Measurements from ENCODE around the gene HYAL3. TPM values are rescaled to one million over a fixed set of nuclear protein-coding genes. Genes with fewer than 3 reads are reported as not detected.
A peak's percentile ranks its signal among the peaks of the same experiment; 100 is the strongest.

Gene HYAL3
- total and polyA plus RNA-seq, 2 donors (not counting 1 experiment from before 2014, with no cell fraction given), result 3.7 to 4.2 TPM

GRCh38 chr3:50254577-50255250, 44.5 kb downstream of the HYAL3 start:
- no peaks in the 10 kb centered on the region for H3K27me3 Mint-ChIP-seq
- peak overlapping the region; percentile 56 for H3K27ac Mint-ChIP-seq
- Histone ChIP-seq H3K9me3 (ENCODE audit: control extremely low read depth in 1 of 3, control insufficient read depth in 2 of 3, insufficient read depth in 1 of 3, low read length in 2 of 3) (no peaks in the 10 kb centered on the region), H3K79me2 (ENCODE audit: control insufficient read depth, insufficient read depth, low read length) (peaks cover 59% of the 10 kb centered on the region), H3K4me1 (ENCODE audit: control insufficient read depth in 2 of 2, insufficient read depth in 2 of 2, low read length in 2 of 2) (peaks cover 10 to 31% of the 10 kb centered on the region in 2 donors), H3K27me3 (replicated peaks in 1 of 4; ENCODE audit: control extremely low read depth in 1 of 4, control insufficient read depth in 3 of 4, insufficient read depth in 4 of 4, low read length in 3 of 4) (no peaks in the 10 kb centered on the region), H3K36me3 (replicated peaks in 1 of 2; ENCODE audit: control extremely low read depth in 1 of 2, control insufficient read depth in 1 of 2, extremely low read depth in 1 of 2, insufficient read depth in 2 of 2, low read length in 1 of 2) (peaks cover 0 to 74% of the 10 kb centered on the region in 2 experiments), H3K27ac (ENCODE audit: low read length in 2 of 2) (peak overlapping the region in 1 of 2 donors; percentile 36), H3K9ac (ENCODE audit: low read length) (no peak overlapping the region), H3K4me3 (ENCODE audit: control extremely low read depth in 1 of 5, extremely low read depth in 1 of 5, insufficient read depth in 1 of 5, low read depth in 2 of 5, low read length in 4 of 5) (no peak overlapping the region), H4K20me1 (ENCODE audit: control insufficient read depth, insufficient read depth, low read length, poor library complexity, severe bottlenecking) (peaks cover 100% of the 10 kb centered on the region), H3K4me2 (replicated peaks; ENCODE audit: low read depth, low read length, poor library complexity, severe bottlenecking) (no peak overlapping the region), H2AFZ (ENCODE audit: insufficient read depth, low read depth, low read length, poor library complexity, severe bottlenecking) (no peak overlapping the region)
- no peak for DNase-seq
- intact Hi-C loops (cut with micrococcal nuclease), result no loop called here
- no peaks in the 10 kb centered on the region for H3K9me3 Mint-ChIP-seq (ENCODE audit: insufficient read depth)
- ChIA-PET POLR2A (interaction anchor here (0.6 kb wide), 1 partner anchor 28 kb away, joined by 5 read pairs; no protein-coding TSS in a partner anchor), CTCF (interaction anchor here (27.3 kb wide), 1 partner anchor 21 kb away, joined by 596 read pairs; the partner anchor contains the start of gene GNAI2)
- H3K4me3 Mint-ChIP-seq, result no peak overlapping the region
- H3K4me1 Mint-ChIP-seq, result peaks cover 32% of the 10 kb centered on the region
- TF ChIP-seq EZH2 (IDR thresholded peaks at IDR 0.05; ENCODE audit: borderline replicate concordance, insufficient read depth, low read depth, low read length, poor library complexity, severe bottlenecking), result no peak
- TF ChIP-seq CTCF (IDR thresholded peaks at IDR 0.05), result no peak
- ATAC-seq (ENCODE audit: low read depth), result peak; percentile 61
- 84% methylated on average over 6 of the region's 8 CpGs for WGBS (ENCODE audit: insufficient coverage)

- CTCF ChIA-PET, result interaction anchor here (1.6 to 27.3 kb wide), 2 partner anchors 17 to 57 kb away, joined by 7 to 596 read pairs; partner anchors contain the start of gene GNAI2
- H3K79me2 ChIP-seq (ENCODE audit: control insufficient read depth, insufficient read depth, low read length), result peaks cover 94% of the 10 kb centered on the region
- H3K9me3 ChIP-seq (ENCODE audit: control extremely low read depth in 1 of 3, control insufficient read depth in 2 of 3, insufficient read depth in 1 of 3, low read length in 2 of 3), result no peaks in the 10 kb centered on the region
- no peak overlapping the region for H3K4me2 ChIP-seq (replicated peaks; ENCODE audit: low read depth, low read length, poor library complexity, severe bottlenecking)
- Mint-ChIP-seq H3K4me1 (peaks cover 51% of the 10 kb centered on the region), H3K9me3 (ENCODE audit: insufficient read depth) (no peaks in the 10 kb centered on the region), H3K27me3 (no peaks in the 10 kb centered on the region), H3K4me3 (no peak overlapping the region), H3K27ac (peak overlapping the region; percentile 3)
- DNase-seq (no peak), ATAC-seq (ENCODE audit: low read depth) (no peak)
- H3K27ac ChIP-seq (ENCODE audit: low read length in 2 of 2), result no peak overlapping the region
- peaks cover 0 to 83% of the 10 kb centered on the region in 2 experiments for H3K36me3 ChIP-seq (replicated peaks in 1 of 2; ENCODE audit: control extremely low read depth in 1 of 2, control insufficient read depth in 1 of 2, extremely low read depth in 1 of 2, insufficient read depth in 2 of 2, low read length in 1 of 2)
- H3K27me3 ChIP-seq (replicated peaks in 1 of 4; ENCODE audit: control extremely low read depth in 1 of 4, control insufficient read depth in 3 of 4, insufficient read depth in 4 of 4, low read length in 3 of 4), result no peaks in the 10 kb centered on the region
- POLR2A ChIA-PET, result no interaction called here
- 98% methylated on average over 6 of the region's 8 CpGs for WGBS (ENCODE audit: insufficient coverage)
- no peak overlapping the region for H2AFZ ChIP-seq (ENCODE audit: insufficient read depth, low read depth, low read length, poor library complexity, severe bottlenecking)
- H3K4me3 ChIP-seq (ENCODE audit: control extremely low read depth in 1 of 5, extremely low read depth in 1 of 5, insufficient read depth in 1 of 5, low read depth in 2 of 5, low read length in 4 of 5), result no peak overlapping the region
- H3K4me1 ChIP-seq (ENCODE audit: control insufficient read depth in 2 of 2, insufficient read depth in 2 of 2, low read length in 2 of 2), result peaks cover 24 to 59% of the 10 kb centered on the region in 2 donors
- intact Hi-C loops (cut with micrococcal nuclease), result no loop called here
- no peak for TF ChIP-seq CTCF (IDR thresholded peaks at IDR 0.05)
- no peak for TF ChIP-seq EZH2 (IDR thresholded peaks at IDR 0.05; ENCODE audit: borderline replicate concordance, insufficient read depth, low read depth, low read length, poor library complexity, severe bottlenecking)
- H4K20me1 ChIP-seq (ENCODE audit: control insufficient read depth, insufficient read depth, low read length, poor library complexity, severe bottlenecking), result peaks cover 100% of the 10 kb centered on the region
- H3K9ac ChIP-seq (ENCODE audit: low read length), result no peak overlapping the region
Measured at GRCh38 chr3:50251220-50251619, 48.0 kb downstream of the HYAL3 start.

All from B cell (primary cell).